GM18951 (cell line): ENCODE measurements around the gene TVP23C.

Source experiments
- POLR2A ChIP-seq: IDR thresholded peaks from 4 replicates; pipeline ENCODE4 v1.6.1; 2011; ENCODE audit warnings: mild to moderate bottlenecking; ENCODE audit not compliant: insufficient read length, insufficient read depth; ENCODE audit errors: extremely low read depth
- in situ Hi-C: fragments of 300-500 bp; cut with MboI; formaldehyde crosslinking; loops from one replicate; pipeline ENCODE4 v1.12.0; 2022; ENCODE audit warnings: low sequenced_read_pairs, mixed read lengths, inconsistent platforms; ENCODE audit not compliant: unreplicated experiment

The TVP23C gene

DNA sequence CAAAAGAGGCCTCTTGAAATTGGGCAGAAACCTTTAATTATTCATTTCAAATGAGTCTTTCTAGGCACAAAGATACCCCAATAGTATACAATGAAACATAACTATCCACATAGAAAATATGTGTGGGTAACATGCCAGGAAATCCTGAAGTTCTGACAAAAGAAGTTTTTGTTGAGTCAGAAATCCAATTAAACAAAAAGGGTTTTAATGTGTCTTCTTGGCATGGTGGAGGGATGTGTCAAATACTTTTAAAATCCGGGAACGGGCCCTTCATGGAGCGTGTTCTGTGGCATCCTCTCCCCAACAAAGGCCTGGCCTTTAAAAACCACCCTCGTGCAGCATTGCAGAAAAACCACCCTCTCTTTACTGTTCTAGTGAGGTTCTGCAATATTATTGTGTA lies 110.0 kb downstream of the TVP23C start:
- no peak for TF ChIP-seq POLR2A
- in situ Hi-C loops: no loop called here

DNA sequence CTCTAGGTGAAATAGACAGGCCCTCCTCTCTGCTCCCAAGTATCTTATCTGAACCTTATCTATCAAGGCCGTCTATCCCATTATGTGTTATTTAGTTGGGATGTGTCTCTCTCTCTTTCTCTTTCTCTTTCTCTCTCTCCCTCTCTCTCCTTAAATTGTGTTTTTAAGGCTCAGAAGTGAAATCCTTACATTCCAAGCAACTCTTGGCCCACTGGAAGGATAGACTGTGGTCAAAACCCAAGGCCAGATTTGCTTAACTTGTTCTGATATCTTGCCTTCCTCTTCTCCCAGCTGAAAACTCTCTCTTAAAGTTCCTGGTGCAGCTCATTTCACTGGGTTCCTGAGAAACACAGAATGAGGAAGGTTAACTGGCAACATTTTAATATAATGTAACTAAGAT lies 110.5 kb downstream of the TVP23C start:
- in situ Hi-C loops: no loop called here
- no peak for TF ChIP-seq POLR2A
